NCI-H69 (cell line): ENCODE data around the gene CAPZA1.

Experiments used
- DNase-seq: peaks from one replicate; lab custom pipeline; 2025; lab: John Stamatoyannopoulos, UW

Gene CAPZA1

GRCh38 chr1:112715264-112716053, 95.8 kb downstream of the CAPZA1 start, which contains the start of gene PPM1J:
TSS of gene PPM1J (minus strand) at chr1:112715332. CDS start at chr1:112715301, 31 bp downstream.
- DNase-seq: peak; percentile 89

- peak; percentile 76 for DNase-seq
These were observed 96.6 kb downstream of the CAPZA1 start for GRCh38 chr1:112716133-112716720.

- no peak for DNase-seq
These were observed 97.7 kb downstream of the CAPZA1 start for GRCh38 chr1:112717263-112717873.

GRCh38 chr1:112718691-112719418, 99.2 kb downstream of the CAPZA1 start:
- DNase-seq: peak; percentile 79

DNA sequence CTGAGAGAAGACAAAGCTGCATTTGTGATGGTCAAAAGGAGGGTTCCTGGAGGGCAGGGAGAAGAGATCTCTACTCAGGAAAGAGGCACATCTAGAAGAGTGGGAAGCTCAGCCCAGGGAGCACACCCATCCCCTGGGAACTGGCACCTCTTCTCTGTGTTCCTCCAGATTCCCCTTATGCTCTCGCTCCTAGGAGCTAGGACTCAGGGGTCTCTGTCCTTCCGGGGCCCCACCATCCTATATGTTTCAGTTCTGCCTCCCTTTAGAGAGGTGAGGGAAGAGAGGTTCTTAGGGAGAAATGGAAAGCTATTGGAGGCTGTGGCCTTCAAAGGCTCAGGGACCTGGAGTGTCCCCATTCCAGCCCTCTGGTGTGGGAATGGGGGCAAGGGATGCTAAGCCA, 100.1 kb downstream of the CAPZA1 start:
- DNase-seq: no peak

DNA sequence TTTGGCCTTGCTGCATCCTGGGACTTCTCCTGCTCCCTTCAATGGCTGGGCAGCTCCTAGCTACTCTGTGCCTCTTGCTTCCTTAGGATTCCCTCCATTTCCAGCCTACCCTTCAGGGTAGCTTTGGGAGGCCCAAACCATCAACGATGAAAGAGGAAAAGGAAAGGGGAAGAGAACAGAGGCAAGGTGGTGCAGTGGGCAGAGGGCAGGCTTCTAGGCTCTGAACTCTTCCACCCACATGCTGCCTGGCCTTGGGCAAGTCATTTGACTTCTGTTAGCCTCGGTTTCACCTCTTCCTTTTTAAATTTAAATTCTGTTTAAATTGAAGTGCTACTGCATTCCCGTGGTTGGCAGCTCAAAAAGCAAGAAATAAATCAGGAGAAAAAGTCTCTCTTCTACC, 101.2 kb downstream of the CAPZA1 start:
- no peak for DNase-seq
